ENCODE measurements around the gene SLC7A6. TPM values are rescaled to one million over a fixed set of nuclear protein-coding genes. Genes with fewer than 3 reads are reported as not detected.

Gene SLC7A6
- total and polyA plus RNA-seq, 2 of the 8 experiments (the other 6 are each of a cell fraction or from before 2014, with no cell fraction given) = 28.0 to 37.8 TPM

DNA sequence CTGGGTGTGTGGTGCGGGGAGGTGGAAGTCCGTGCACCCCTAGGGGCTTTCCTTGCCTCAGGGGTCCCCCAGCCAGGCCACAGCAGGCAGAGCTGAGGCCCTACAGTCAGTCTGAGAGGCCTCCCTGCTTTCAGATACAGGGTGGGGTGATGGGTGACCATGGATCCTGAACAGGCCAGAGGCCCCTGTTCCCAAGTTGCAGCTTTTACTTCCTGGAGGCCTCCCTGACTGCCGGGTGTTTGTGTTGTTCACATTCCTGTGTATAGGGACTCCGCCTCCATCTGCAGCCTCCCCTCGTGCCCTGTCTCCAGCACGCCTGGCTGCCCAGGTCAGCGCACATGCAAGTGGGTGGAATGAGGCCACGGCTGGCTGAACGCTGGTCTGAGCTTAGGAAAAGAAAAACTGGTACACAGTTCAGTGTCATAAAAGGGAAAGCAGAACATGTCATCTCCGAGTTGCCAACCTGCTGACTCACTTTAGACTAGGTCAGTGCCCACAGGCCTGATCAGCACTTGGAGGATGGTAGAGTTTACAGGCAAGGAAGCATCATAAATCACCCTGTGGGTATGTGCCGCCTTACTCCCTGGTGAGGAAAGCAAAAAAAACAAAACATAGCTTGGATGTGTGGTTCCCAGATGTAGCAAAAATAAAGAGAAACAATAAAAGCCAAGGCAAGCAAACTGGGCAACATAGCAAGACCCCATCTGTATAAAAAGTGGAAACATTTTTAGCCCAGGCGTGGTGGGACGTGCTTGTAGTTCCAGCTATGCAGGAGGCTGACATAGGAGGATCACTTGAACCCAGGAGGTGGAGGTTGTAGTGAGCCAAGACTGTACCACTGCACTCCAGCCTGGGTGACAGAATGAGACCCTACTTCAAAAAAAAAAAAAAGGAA lies 6.2 kb upstream of the SLC7A6 start:
- Histone ChIP-seq H2BK5ac (ENCODE audit: low read depth, low read length) (no peak overlapping the region; the same call in 1 of the 2 replicates), H2AK5ac (ENCODE audit: low read depth, low read length) (no peak overlapping the region), H3K4ac (replicated peaks; ENCODE audit: insufficient read length, low read depth, low read length) (no peak overlapping the region), H3K79me1 (ENCODE audit: low read depth, low read length) (no peaks in the 10 kb centered on the region), H2BK120ac (replicated peaks; ENCODE audit: low read depth, low read length) (no peak overlapping the region), H3K14ac (ENCODE audit: insufficient read length) (no peak overlapping the region), H4K91ac (replicated peaks; ENCODE audit: insufficient read length, low read length) (no peak overlapping the region), H3K9ac (replicated peaks in 1 of 4; ENCODE audit: extremely low read depth in 1 of 4, low read depth in 3 of 4, low read length in 3 of 4) (no peak overlapping the region), H3K79me2 (ENCODE audit: control insufficient read depth in 1 of 2, insufficient read depth in 2 of 2, low read length in 2 of 2) (no peaks in the 10 kb centered on the region), H2BK20ac (ENCODE audit: low read length) (no peak overlapping the region), H3K27ac (ENCODE audit: low read depth, low read length) (no peak overlapping the region), H2AFZ (ENCODE audit: low read length) (no peak overlapping the region), H3K4me3 (ENCODE audit: extremely low read depth in 1 of 4, insufficient read depth in 2 of 4, low read depth in 3 of 4, low read length in 4 of 4) (no peak overlapping the region), H3K23me2 (ENCODE audit: low read depth, low read length) (no peaks in the 10 kb centered on the region), H2BK12ac (ENCODE audit: low read depth, low read length) (no peak overlapping the region), H3K36me3 (ENCODE audit: control insufficient read depth in 2 of 4, insufficient read depth in 4 of 4, low read length in 3 of 4) (peaks cover 0 to 4% (median 2%) of the 10 kb centered on the region in 4 experiments; a peak in 5 of 8 replicates), H3K9me3 (ENCODE audit: insufficient read depth in 2 of 2, low read depth in 1 of 2, low read length in 1 of 2) (no peaks in the 10 kb centered on the region), H3K18ac (ENCODE audit: extremely low read depth, low read length) (no peak overlapping the region), H2BK15ac (ENCODE audit: low read length) (no peak overlapping the region), H3K4me2 (ENCODE audit: insufficient read depth in 1 of 2, low read depth in 2 of 2, low read length in 2 of 2) (no peak overlapping the region), H4K5ac (ENCODE audit: insufficient read length, low read depth, low read length) (no peak overlapping the region), H3K23ac (ENCODE audit: insufficient read length) (no peak overlapping the region), H4K8ac (ENCODE audit: extremely low read depth, insufficient read depth, low read length) (no peak overlapping the region), H3K4me1 (replicated peaks in 1 of 4; ENCODE audit: control insufficient read depth in 3 of 4, insufficient read depth in 4 of 4, low read length in 3 of 4) (no peaks in the 10 kb centered on the region; a peak in 1 of 7 replicates), H4K20me1 (replicated peaks in 1 of 2; ENCODE audit: control insufficient read depth in 1 of 2, insufficient read depth in 2 of 2, low read length in 2 of 2) (peaks cover 0 to 2% of the 10 kb centered on the region in 2 experiments), H3K27me3 (replicated peaks in 1 of 4; ENCODE audit: control insufficient read depth in 3 of 4, extremely low read depth in 1 of 4, insufficient read depth in 3 of 4, low read length in 3 of 4) (peaks cover 0 to 2% (median 0%) of the 10 kb centered on the region in 4 experiments; a peak in 2 of 7 replicates), H3K56ac (replicated peaks; ENCODE audit: insufficient read length, low read depth, low read length) (no peak overlapping the region)
- POLR2A ChIA-PET (ENCODE audit: partially characterized antibody) = interaction anchor here (0.5 to 2.6 kb wide), 3 partner anchors 68 to 414 kb away, joined by 3 to 8 read pairs (median 3); no protein-coding TSS in a partner anchor
- CTCF ChIA-PET (ENCODE audit: partially characterized antibody) = interaction anchor here (0.7 to 9.0 kb wide), 14 partner anchors 8 to 207 kb away, joined by 3 to 233 read pairs (median 4); partner anchors contain the start of gene PLA2G15
- WGBS, 2 experiments (ENCODE audit: extremely low coverage in 1 of 2, insufficient coverage in 1 of 2, insufficient read length in 1 of 2, insufficient replicate concordance in 2 of 2, low coverage in 1 of 2, low lambda C conversion rate in 2 of 2, missing lambda C conversion rate in 1 of 2) = 85% methylated on average over 13 of the region's 13 CpGs; no CpG with 5 or more reads in 1 of the 2 experiments
- FAIRE-seq = no peak
- TF ChIP-seq CHD1 (IDR thresholded peaks at IDR 0.05; ENCODE audit: low read depth, low read length) = no peak
- TF ChIP-seq, protein P1, sequence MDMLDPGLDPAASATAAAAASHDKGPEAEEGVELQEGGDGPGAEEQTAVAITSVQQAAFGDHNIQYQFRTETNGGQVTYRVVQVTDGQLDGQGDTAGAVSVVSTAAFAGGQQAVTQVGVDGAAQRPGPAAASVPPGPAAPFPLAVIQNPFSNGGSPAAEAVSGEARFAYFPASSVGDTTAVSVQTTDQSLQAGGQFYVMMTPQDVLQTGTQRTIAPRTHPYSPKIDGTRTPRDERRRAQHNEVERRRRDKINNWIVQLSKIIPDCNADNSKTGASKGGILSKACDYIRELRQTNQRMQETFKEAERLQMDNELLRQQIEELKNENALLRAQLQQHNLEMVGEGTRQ (IDR thresholded peaks at IDR 0.05; ENCODE audit: low read length) = no peak
- TF ChIP-seq SUZ12 (IDR thresholded peaks at IDR 0.05; ENCODE audit: low read length) = no peak
- no peak for TF ChIP-seq SP4 (IDR thresholded peaks at IDR 0.05; ENCODE audit: low read length)
- TF ChIP-seq NANOG (IDR thresholded peaks at IDR 0.05; ENCODE audit: insufficient read depth, low read depth, low read length, poor library complexity, severe bottlenecking) = no peak
- TF ChIP-seq SRF (IDR thresholded peaks at IDR 0.05; ENCODE audit: low read depth, low read length) = no peak
- no peak for TF ChIP-seq TCF12 (IDR thresholded peaks at IDR 0.05; ENCODE audit: low read depth, low read length)
- no peak for DNase-seq (ENCODE audit: low read depth in 1 of 2, low spot score in 2 of 2)
